SK-N-MC (cell line): Measurements from ENCODE around the gene BRICD5.

Experiments
- EZH2 ChIP-seq: fragments of 200-600 bp; sonication (generic); IDR thresholded peaks from one replicate; pipeline ENCODE4 v1.6.1; 2017; ENCODE audit warnings: antibody characterized with exemption
- POLR2AphosphoS5 ChIP-seq: IDR thresholded peaks from 2 replicates; pipeline ENCODE4 v1.6.1; 2012; ENCODE audit warnings: mild to moderate bottlenecking, low read depth, low read length, borderline replicate concordance

GRCh38 chr16:2238838-2239675 lies 28.4 kb upstream of the BRICD5 start:
- no peak for TF ChIP-seq POLR2AphosphoS5
- TF ChIP-seq EZH2 = no peak
